Large intestine (tissue), 3 donors: ENCODE measurements around the gene SHC4. TPM values are rescaled to one million over a fixed set of nuclear protein-coding genes. Genes with fewer than 3 reads are reported as not detected.
"Not testable (repeated sequence)": the region's sequence is repeated elsewhere in the genome, so short reads cannot be mapped to it uniquely, and the experiment has no call there.

Source experiments
- DNase-seq, 2 donors: peaks; one replicate each; pipeline versions ENCODE4 v3.0.0 to v3.0.0-alpha.2; 2013
- H3K27ac ChIP-seq: one replicate; pipeline ENCODE4 v1.5.1; 2013; ENCODE audit warnings: low read length
- H3K27me3 ChIP-seq: 2 replicates; pipeline ENCODE4 v1.6.1; 2013; ENCODE audit warnings: low read length; ENCODE audit not compliant: control insufficient read depth, insufficient read depth
- H3K36me3 ChIP-seq: 2 replicates; pipeline ENCODE4 v1.6.1; 2013; ENCODE audit warnings: low read length; ENCODE audit not compliant: control insufficient read depth, insufficient read depth
- H3K4me1 ChIP-seq: one replicate; pipeline ENCODE4 v1.6.1; 2013; ENCODE audit warnings: low read length; ENCODE audit not compliant: control insufficient read depth, insufficient read depth
- H3K4me3 ChIP-seq: one replicate; pipeline ENCODE4 v1.5.1; 2013; ENCODE audit warnings: low read length
- H3K9me3 ChIP-seq: one replicate; pipeline ENCODE4 v1.6.1; 2013; ENCODE audit warnings: mild to moderate bottlenecking, low read depth, low read length, moderate library complexity; ENCODE audit not compliant: control insufficient read depth
- WGBS: methylation state at CpG from one replicate; pipeline ENCODE4 v1.1.5; 2013; ENCODE audit warnings: low lambda C conversion rate; ENCODE audit not compliant: insufficient coverage; 5-methylcytosine and 5-hydroxymethylcytosine counted together
- polyA plus RNA-seq: library from polyadenylated mRNA; unstranded; fragments of 120-200 nt; gene quantifications from one replicate; pipeline ENCODE4 v1.2.1, GENCODE V29; 2013

Gene SHC4
- polyA plus RNA-seq, 1 donor: 1.7 TPM

DNA sequence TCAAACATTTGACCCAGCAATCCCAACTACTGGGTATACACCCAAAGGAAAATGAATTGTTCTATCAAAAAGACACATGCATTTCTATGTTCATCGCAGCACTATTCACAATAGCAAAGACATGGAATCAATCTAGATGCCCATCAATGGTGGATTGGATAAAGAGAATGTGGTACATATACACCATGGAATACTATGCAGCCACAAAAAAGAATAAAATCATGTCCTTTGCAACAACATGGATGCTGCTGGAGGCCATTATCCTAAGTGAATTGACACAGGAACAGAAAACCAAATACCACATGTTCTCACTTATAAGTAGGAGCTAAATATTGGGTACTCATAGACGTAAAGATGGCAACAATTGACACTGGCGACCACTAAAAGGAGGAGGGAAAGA lies 109.3 kb downstream of the SHC4 start:
- not testable (repeated sequence) for H3K9me3 ChIP-seq, DNase-seq, H3K36me3 ChIP-seq, H3K27me3 ChIP-seq, H3K27ac ChIP-seq, H3K4me3 ChIP-seq, H3K4me1 ChIP-seq
- WGBS: no CpG with 5 or more reads among the region's 3 CpGs

- no peaks in the 10 kb centered on the region for H3K27me3 ChIP-seq
- H3K4me3 ChIP-seq: no peak overlapping the region
- no peak overlapping the region for H3K27ac ChIP-seq
- no peaks in the 10 kb centered on the region for H3K9me3 ChIP-seq
- H3K36me3 ChIP-seq: no peaks in the 10 kb centered on the region
- H3K4me1 ChIP-seq: peaks cover 4% of the 10 kb centered on the region
- no peak for DNase-seq
Measured at GRCh38 chr15:48851956-48852355, 111.8 kb downstream of the SHC4 start.

DNA sequence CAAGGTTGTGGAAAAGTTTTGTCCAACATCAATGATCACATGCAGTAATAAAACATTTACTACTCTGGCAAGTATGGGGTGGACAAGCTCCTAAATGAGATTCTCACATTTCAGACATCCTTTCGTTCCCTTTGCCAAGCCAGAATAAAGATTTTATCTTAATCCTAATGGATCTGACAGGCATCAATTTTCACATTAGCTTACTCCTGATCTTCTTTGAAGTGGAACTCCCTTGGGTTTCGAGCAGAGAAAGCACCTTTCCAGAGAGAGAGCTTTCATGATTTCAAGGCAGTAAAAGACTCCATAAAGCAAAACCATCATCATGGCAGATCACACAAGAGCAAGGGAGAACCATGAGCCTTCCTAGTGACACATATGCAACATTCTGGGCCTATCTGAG lies 113.1 kb downstream of the SHC4 start:
- Histone ChIP-seq H3K27me3 (no peaks in the 10 kb centered on the region), H3K4me3 (no peak overlapping the region), H3K36me3 (no peaks in the 10 kb centered on the region), H3K27ac (no peak overlapping the region), H3K9me3 (no peaks in the 10 kb centered on the region), H3K4me1 (peaks cover 3% of the 10 kb centered on the region)
- WGBS: no CpG with 5 or more reads among the region's 2 CpGs
- DNase-seq: no peak

DNA sequence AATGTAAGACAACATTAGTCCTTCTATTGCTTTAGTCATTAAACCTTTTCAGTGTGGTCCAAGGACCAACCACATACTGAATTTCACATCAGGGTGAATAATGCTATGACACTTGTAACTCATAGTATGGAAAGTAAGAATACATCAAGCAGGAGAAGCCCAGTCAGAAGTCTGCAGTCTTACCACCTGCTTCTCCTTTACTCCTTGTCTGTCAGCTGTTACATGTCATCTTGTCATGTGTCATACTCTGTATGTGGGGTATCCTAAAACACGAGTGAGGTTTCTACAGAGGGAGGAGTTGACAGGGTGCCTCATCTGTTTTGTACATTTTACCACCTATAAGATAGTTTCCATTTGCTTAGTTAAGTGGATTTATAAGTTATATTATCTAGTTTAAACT lies 118.6 kb downstream of the SHC4 start:
- no CpG with 5 or more reads among the region's 1 CpG for WGBS
- DNase-seq: no peak
- Histone ChIP-seq H3K4me3 (no peak overlapping the region), H3K36me3 (no peaks in the 10 kb centered on the region), H3K9me3 (no peaks in the 10 kb centered on the region), H3K4me1 (no peaks in the 10 kb centered on the region), H3K27ac (no peak overlapping the region), H3K27me3 (no peaks in the 10 kb centered on the region)

DNA sequence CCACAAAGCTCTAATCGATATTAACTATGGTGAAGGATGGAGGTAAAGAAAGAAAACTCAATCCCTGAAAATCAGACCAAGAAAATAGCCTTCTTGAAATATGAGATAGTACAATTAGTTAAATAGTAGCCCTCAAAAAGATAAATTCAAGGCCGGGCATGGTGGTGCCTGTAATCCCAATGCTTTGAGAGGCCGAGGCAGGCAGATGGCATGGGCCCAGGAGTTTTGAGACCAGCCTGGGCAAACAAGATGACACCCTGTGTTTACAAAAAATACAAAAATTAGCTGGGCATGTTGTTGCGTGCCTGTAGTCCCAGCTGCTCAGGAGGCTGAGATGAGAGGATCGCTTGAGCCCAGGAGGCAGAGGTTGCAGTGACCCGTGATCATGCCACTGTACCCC lies 121.2 kb downstream of the SHC4 start:
- no peak for DNase-seq
- H3K36me3 ChIP-seq: no peaks in the 10 kb centered on the region
- H3K27ac ChIP-seq: no peak overlapping the region
- H3K4me3 ChIP-seq: no peak overlapping the region
- H3K4me1 ChIP-seq: no peaks in the 10 kb centered on the region
- no peaks in the 10 kb centered on the region for H3K9me3 ChIP-seq
- WGBS: 38% methylated on average over 1 of the region's 6 CpGs
- no peaks in the 10 kb centered on the region for H3K27me3 ChIP-seq

DNA sequence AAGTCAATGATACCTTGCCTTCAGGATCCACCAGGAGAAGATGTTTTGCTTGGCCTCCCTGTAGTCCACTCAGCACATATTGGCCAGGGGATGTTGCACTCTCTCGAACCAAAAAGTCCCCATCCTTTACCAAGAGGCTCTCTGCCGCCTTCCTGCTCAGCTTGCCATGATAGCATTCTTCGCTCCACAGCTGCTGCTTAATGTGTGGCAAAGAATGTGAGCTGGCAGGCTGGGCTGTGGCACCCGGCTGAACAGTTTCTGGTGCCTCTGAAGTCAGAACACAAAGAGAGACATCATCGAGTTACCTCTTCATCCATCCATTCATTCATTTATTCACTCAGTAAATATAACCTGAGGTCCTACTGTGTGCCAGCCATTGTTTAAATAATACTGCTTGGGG lies 129.0 kb downstream of the SHC4 start:
- no peak overlapping the region for H3K4me3 ChIP-seq
- no peaks in the 10 kb centered on the region for H3K4me1 ChIP-seq
- H3K36me3 ChIP-seq: no peaks in the 10 kb centered on the region
- H3K27me3 ChIP-seq: no peaks in the 10 kb centered on the region
- WGBS: no CpG with 5 or more reads among the region's 5 CpGs
- no peaks in the 10 kb centered on the region for H3K9me3 ChIP-seq
- H3K27ac ChIP-seq: no peak overlapping the region
- DNase-seq: no peak

- no peak for DNase-seq
- Histone ChIP-seq H3K36me3 (no peaks in the 10 kb centered on the region), H3K4me1 (no peaks in the 10 kb centered on the region), H3K27ac (no peak overlapping the region), H3K27me3 (no peaks in the 10 kb centered on the region), H3K4me3 (no peak overlapping the region), H3K9me3 (no peaks in the 10 kb centered on the region)
Measured at GRCh38 chr15:48833526-48834239, 130.0 kb downstream of the SHC4 start.

DNA sequence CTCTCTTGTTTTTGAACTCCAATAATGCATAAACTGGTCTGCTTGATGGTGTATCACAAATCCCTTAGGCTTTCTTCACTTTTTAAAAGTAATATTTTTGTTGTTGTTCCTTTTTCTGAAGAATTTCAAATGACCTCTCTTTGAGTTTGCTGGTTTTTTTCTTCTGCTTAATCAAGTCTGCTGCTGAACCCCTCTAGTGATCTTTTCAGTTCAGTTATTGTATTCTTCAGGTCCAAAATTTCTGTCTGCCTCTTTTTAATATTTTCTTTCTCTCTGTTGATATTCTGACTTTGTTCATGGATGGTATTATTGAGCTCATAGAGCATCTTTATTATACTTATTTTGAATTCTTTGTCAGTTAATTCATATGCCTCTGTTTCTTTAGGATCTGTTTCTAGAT lies 131.1 kb downstream of the SHC4 start:
- Histone ChIP-seq H3K9me3 (no peaks in the 10 kb centered on the region), H3K27me3 (no peaks in the 10 kb centered on the region), H3K27ac (no peak overlapping the region), H3K4me3 (no peak overlapping the region), H3K36me3 (no peaks in the 10 kb centered on the region), H3K4me1 (no peaks in the 10 kb centered on the region)
- DNase-seq: no peak

- no peaks in the 10 kb centered on the region for H3K36me3 ChIP-seq
- no peaks in the 10 kb centered on the region for H3K9me3 ChIP-seq
- no peaks in the 10 kb centered on the region for H3K4me1 ChIP-seq
- no peak for DNase-seq
- no peak overlapping the region for H3K4me3 ChIP-seq
- H3K27me3 ChIP-seq: no peaks in the 10 kb centered on the region
- H3K27ac ChIP-seq: no peak overlapping the region
Measured at GRCh38 chr15:48828906-48829305, 134.8 kb downstream of the SHC4 start.

DNA sequence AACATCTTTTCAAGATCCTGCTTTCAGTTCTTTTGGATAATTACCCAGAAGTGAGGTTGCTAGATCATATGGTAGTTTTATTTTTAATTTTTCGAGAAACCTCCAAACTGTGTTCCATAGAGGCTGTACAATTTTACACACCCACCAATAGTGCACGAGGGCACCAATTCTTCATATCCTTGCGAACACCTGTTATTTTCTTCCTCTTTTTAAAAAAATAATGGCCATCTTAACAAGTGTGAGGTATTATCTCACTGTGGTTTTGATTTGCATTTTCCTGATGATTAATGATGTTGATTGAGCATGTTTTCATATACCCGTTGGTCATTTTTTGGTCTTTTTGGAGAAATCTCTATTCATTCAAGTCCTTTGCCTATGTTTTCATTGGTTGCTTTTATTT lies 135.2 kb downstream of the SHC4 start:
- no peak for DNase-seq
- no peaks in the 10 kb centered on the region for H3K36me3 ChIP-seq
- no peak overlapping the region for H3K27ac ChIP-seq
- H3K4me3 ChIP-seq: no peak overlapping the region
- H3K9me3 ChIP-seq: no peaks in the 10 kb centered on the region
- no peaks in the 10 kb centered on the region for H3K27me3 ChIP-seq
- WGBS: 73% methylated on average over 3 of the region's 4 CpGs
- no peaks in the 10 kb centered on the region for H3K4me1 ChIP-seq

- Histone ChIP-seq H3K4me3 (no peak overlapping the region), H3K9me3 (no peaks in the 10 kb centered on the region), H3K4me1 (no peaks in the 10 kb centered on the region), H3K36me3 (no peaks in the 10 kb centered on the region), H3K27ac (no peak overlapping the region), H3K27me3 (peaks cover 4% of the 10 kb centered on the region)
- 100% methylated on average over 1 of the region's 1 CpG for WGBS
- no peak for DNase-seq
Measured at GRCh38 chr15:48825075-48825474, 138.6 kb downstream of the SHC4 start.
